Colonic mucosa (tissue), 4 donors: ENCODE measurements around the gene FAAP20. TPM values are rescaled to one million over a fixed set of nuclear protein-coding genes. Genes with fewer than 3 reads are reported as not detected.
"Not testable (repeated sequence)": the region's sequence is repeated elsewhere in the genome, so short reads cannot be mapped to it uniquely, and the experiment has no call there.

Experiments used
- DNase-seq: peaks from one replicate; pipeline ENCODE4 v3.0.0-alpha.2; 2020
- H3K27ac ChIP-seq: fragments of 200-600 bp; one replicate; pipeline ENCODE4 v1.8.0; 2021
- H3K27me3 ChIP-seq: fragments of 200-600 bp; one replicate; pipeline ENCODE4 v1.8.0; 2021
- H3K36me3 ChIP-seq: fragments of 200-600 bp; one replicate; pipeline ENCODE4 v1.8.0; 2021
- H3K4me1 ChIP-seq: fragments of 200-600 bp; one replicate; pipeline ENCODE4 v1.8.0; 2021; ENCODE audit warnings: mild to moderate bottlenecking
- H3K4me3 ChIP-seq: fragments of 200-600 bp; one replicate; pipeline ENCODE4 v1.8.0; 2021
- H3K9ac ChIP-seq, 2 donors: one replicate each; pipeline ENCODE4 v1.7.0; 2013; ENCODE audit warnings: control low read depth in 2 of 2, low read depth in 2 of 2, low read length in 2 of 2
- H3K9me3 ChIP-seq: fragments of 200-600 bp; one replicate; pipeline ENCODE4 v1.8.0; 2021
- CTCF ChIP-seq: fragments of 200-600 bp; IDR thresholded peaks from one replicate; pipeline ENCODE4 v1.8.0; 2022; ENCODE audit warnings: antibody characterized with exemption, mild to moderate bottlenecking
- intact Hi-C: fragments of 100-400 bp; cut with DNase I; formaldehyde crosslinking; loops from one replicate; pipeline ENCODE4 v1.14.1; 2022
- total RNA-seq, 2 donors: library from RNA; stranded (reverse); fragmentation: NEBNext Ultra II Directional in 1 of 2; extraction: Animal tissue kit (Norgen Biotek cat#: 25700) in 1 of 2; gene quantifications; one replicate each; pipeline ENCODE4 v1.2.1, GENCODE V29; 2021
- donor health status: healthy.
- donor health status: DM: no; HTN: no; CAD: no.
- donor health status: DM: no; HTN: no; CAD: no.

FAAP20 gene
- total RNA-seq, 2 donors from 2014 or later = 29.9 to 53.7 TPM

GRCh38 chr1:2152954-2153353, 41.6 kb downstream of the FAAP20 start:
- Histone ChIP-seq H3K4me3 (no peak overlapping the region), H3K4me1 (no peaks in the 10 kb centered on the region), H3K27me3 (no peaks in the 10 kb centered on the region), H3K9me3 (no peaks in the 10 kb centered on the region), H3K9ac (no peak overlapping the region), H3K36me3 (no peaks in the 10 kb centered on the region), H3K27ac (no peak overlapping the region)
- intact Hi-C loops = no loop called here
- DNase-seq = no peak
- no peak for TF ChIP-seq CTCF

GRCh38 chr1:2151911-2152310, 42.7 kb downstream of the FAAP20 start:
- no peak overlapping the region for H3K27ac ChIP-seq
- DNase-seq = no peak
- intact Hi-C loops = no loop called here
- H3K4me3 ChIP-seq = no peak overlapping the region
- H3K36me3 ChIP-seq = no peaks in the 10 kb centered on the region
- H3K4me1 ChIP-seq = no peaks in the 10 kb centered on the region
- no peaks in the 10 kb centered on the region for H3K27me3 ChIP-seq
- H3K9me3 ChIP-seq = no peaks in the 10 kb centered on the region
- TF ChIP-seq CTCF = no peak
- H3K9ac ChIP-seq = no peak overlapping the region

GRCh38 chr1:2151252-2151651, 43.3 kb downstream of the FAAP20 start:
- intact Hi-C loops = no loop called here

GRCh38 chr1:2150801-2151200, 43.8 kb downstream of the FAAP20 start:
- Histone ChIP-seq H3K27me3 (no peaks in the 10 kb centered on the region), H3K9me3 (no peaks in the 10 kb centered on the region), H3K4me1 (no peaks in the 10 kb centered on the region), H3K9ac (no peak overlapping the region), H3K36me3 (no peaks in the 10 kb centered on the region), H3K27ac (no peak overlapping the region), H3K4me3 (no peak overlapping the region)
- intact Hi-C loops = no loop called here
- DNase-seq = no peak
- no peak for TF ChIP-seq CTCF

More at GRCh38 chr1:2151252-2151651, 43.3 kb downstream of the FAAP20 start:
- H3K9me3 ChIP-seq = no peaks in the 10 kb centered on the region
- H3K36me3 ChIP-seq = no peaks in the 10 kb centered on the region
- DNase-seq = no peak
- H3K27ac ChIP-seq = no peak overlapping the region
- H3K4me3 ChIP-seq = no peak overlapping the region
- no peaks in the 10 kb centered on the region for H3K4me1 ChIP-seq
- no peaks in the 10 kb centered on the region for H3K27me3 ChIP-seq
- TF ChIP-seq CTCF = no peak
- no peak overlapping the region for H3K9ac ChIP-seq

DNA sequence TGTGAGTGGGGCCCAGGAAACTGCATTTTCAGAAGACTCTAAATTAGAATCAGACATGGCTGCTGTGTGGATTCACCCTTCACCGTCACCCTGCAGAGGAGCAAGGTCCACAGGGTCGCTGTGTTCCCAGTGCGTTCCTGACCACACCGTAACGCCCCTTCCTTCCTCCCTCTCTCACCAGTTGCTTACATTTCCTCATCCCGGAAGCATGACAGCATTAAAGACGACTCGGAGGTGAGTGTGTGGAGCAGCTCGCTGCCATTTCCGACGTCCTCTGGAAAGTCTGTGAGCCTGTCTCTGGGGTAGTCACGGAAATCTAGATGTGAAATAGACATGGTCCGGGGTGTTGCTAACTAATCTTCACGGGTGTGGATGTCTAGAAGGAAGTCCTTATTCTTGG, 45.9 kb downstream of the FAAP20 start:
- TF ChIP-seq CTCF = no peak
- Histone ChIP-seq H3K4me3 (no peak overlapping the region), H3K27ac (no peak overlapping the region), H3K27me3 (no peaks in the 10 kb centered on the region), H3K4me1 (no peaks in the 10 kb centered on the region), H3K9me3 (no peaks in the 10 kb centered on the region), H3K36me3 (no peaks in the 10 kb centered on the region), H3K9ac (peak overlapping the region in 1 of 2 donors; percentile 24)
- intact Hi-C loops = no loop called here
- DNase-seq = no peak

DNA sequence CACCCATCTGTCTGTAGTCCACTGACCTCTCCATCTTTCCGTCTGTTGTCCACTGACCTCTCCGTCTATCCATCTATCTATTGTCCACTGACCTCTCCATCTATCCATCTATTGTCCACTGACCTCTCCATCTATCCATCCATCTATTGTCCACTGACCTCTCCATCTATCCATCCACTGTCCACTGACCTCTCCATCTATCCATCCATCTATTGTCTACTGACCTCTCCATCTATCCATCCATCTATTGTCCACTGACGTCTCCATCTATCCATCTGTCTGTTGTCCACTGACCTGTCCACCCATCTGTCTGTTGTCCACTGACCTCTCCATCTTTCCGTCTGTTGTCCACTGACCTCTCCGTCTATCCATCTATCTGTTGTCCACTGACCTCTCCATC, 46.7 kb downstream of the FAAP20 start:
- H3K27me3 ChIP-seq, H3K27ac ChIP-seq, H3K4me1 ChIP-seq, H3K9ac ChIP-seq, H3K4me3 ChIP-seq, intact Hi-C loops, DNase-seq, H3K36me3 ChIP-seq, H3K9me3 ChIP-seq: not testable (repeated sequence)
